CD4-positive, alpha-beta T cell treated with Interleukin-21 for 1 hour (primary cell): Measurements from ENCODE around the gene CEMP1.

ENCODE experiments used
- DNase-seq: peaks from one replicate; pipeline ENCODE4 v3.0.0-alpha.2; 2020

CEMP1 gene

GRCh38 chr16:2518823-2519710, 12.1 kb downstream of the CEMP1 start:
- no peak for DNase-seq

- no peak for DNase-seq
These were observed 13.1 kb downstream of the CEMP1 start for GRCh38 chr16:2517954-2518605.

- no peak for DNase-seq
These were observed 14.6 kb downstream of the CEMP1 start for GRCh38 chr16:2516391-2517240.

GRCh38 chr16:2515180-2515851, 15.9 kb downstream of the CEMP1 start:
- no peak for DNase-seq

GRCh38 chr16:2514333-2515179, 16.7 kb downstream of the CEMP1 start:
- DNase-seq, result peak; percentile 60

- DNase-seq, result peak; percentile 94
These were observed 17.5 kb downstream of the CEMP1 start, which contains the start of gene ATP6V0C for GRCh38 chr16:2513405-2514332. Gene ATP6V0C, plus strand, starts transcription at chr16:2513952. Its CDS starts 152 bp downstream, at chr16:2514104.

- no peak for DNase-seq
These were observed 18.3 kb downstream of the CEMP1 start for GRCh38 chr16:2512735-2513404.

GRCh38 chr16:2511996-2512734, 19.0 kb downstream of the CEMP1 start:
- DNase-seq, result no peak

GRCh38 chr16:2511128-2511800, 19.9 kb downstream of the CEMP1 start:
- DNase-seq, result no peak

- no peak for DNase-seq
These were observed 22.3 kb downstream of the CEMP1 start for GRCh38 chr16:2508722-2509400.

GRCh38 chr16:2507665-2508064, 23.5 kb downstream of the CEMP1 start:
- no peak for DNase-seq

- DNase-seq, result no peak
These were observed 24.1 kb downstream of the CEMP1 start for GRCh38 chr16:2507052-2507659.

GRCh38 chr16:2505695-2506094, 25.5 kb downstream of the CEMP1 start:
- no peak for DNase-seq

GRCh38 chr16:2501946-2502895, 29.0 kb downstream of the CEMP1 start:
- no peak for DNase-seq

GRCh38 chr16:2500918-2501750, 30.1 kb downstream of the CEMP1 start:
- DNase-seq, result peak; percentile 81
